ENCODE results near the gene DUSP21.

GRCh38 chrX:44843753-44844152 is at the start of gene DUSP21:
- TF ChIP-seq TSHZ2 (CRISPR knock-in tag; IDR thresholded peaks at IDR 0.05) (no peak), ZC3H10 (CRISPR knock-in tag; IDR thresholded peaks at IDR 0.05) (no peak), POU6F1 (CRISPR knock-in tag; IDR thresholded peaks at IDR 0.05; ENCODE audit: borderline replicate concordance, low read depth) (no peak), TCF4 (CRISPR knock-in tag; IDR thresholded peaks at IDR 0.05; ENCODE audit: borderline replicate concordance) (no peak)
